ENCODE measurements around the gene SLC2A2. TPM values are rescaled to one million over a fixed set of nuclear protein-coding genes. Genes with fewer than 3 reads are reported as not detected.
A peak's percentile ranks its signal among the peaks of the same experiment; 100 is the strongest.
"Not testable (repeated sequence)": the region's sequence is repeated elsewhere in the genome, so short reads cannot be mapped to it uniquely, and the experiment has no call there.

The SLC2A2 gene
- total RNA-seq, 2 donors from 2014 or later: not detected

DNA sequence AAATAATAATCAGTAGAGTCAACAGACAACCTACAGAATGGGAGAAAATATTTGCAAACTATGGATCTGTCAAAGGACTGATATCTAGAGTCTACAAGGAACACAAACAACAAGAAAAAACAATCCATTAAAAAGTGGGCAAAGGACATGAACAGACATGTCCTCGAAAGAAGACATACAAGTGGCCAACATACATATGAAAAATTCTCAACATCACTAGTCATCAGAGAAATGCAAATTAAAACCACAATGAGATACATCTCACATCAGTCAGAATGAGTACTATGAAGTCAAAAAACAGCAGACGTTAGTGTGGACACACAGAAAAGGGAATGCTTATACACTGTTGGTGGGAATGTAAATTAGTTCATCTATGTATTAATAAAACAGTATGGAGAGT, 33.7 kb downstream of the SLC2A2 start:
- Mint-ChIP-seq H3K4me1 (ENCODE audit: low read depth) (no peaks in the 10 kb centered on the region), H3K4me3 (no peak overlapping the region), H3K9me3 (no peaks in the 10 kb centered on the region), H3K27me3 (ENCODE audit: low read depth) (peaks cover 11% of the 10 kb centered on the region), H3K36me3 (ENCODE audit: insufficient read depth in 2 of 2) (no peaks in the 10 kb centered on the region), H3K27ac (no peak overlapping the region)
- ATAC-seq (replicated peaks in 1 of 2) (no peak), DNase-seq (no peak)

DNA sequence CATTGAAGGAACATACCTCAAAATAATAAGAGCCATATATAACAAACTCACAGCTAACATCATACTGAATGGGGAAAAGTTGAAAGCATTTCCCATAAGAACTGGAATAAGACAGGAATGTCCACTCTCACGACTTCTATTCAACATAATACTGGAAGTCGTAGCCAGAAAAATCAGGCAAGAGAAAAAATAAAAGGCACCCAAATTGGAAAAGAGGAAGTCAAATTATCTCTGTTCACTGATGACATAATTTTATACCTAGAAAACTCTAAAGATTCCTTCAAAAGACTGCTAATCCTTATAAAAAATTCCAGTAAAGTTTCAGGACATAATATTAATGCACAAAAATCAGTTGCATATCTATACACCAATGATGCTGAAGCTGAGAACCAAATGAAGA, 34.9 kb downstream of the SLC2A2 start:
- Mint-ChIP-seq H3K4me1 (ENCODE audit: low read depth) (no peaks in the 10 kb centered on the region), H3K4me3 (no peak overlapping the region), H3K36me3 (ENCODE audit: insufficient read depth in 2 of 2) (no peaks in the 10 kb centered on the region), H3K27ac (no peak overlapping the region), H3K9me3 (no peaks in the 10 kb centered on the region), H3K27me3 (ENCODE audit: low read depth) (peaks cover 12% of the 10 kb centered on the region)
- DNase-seq (no peak), ATAC-seq (replicated peaks in 1 of 2) (no peak)

DNA sequence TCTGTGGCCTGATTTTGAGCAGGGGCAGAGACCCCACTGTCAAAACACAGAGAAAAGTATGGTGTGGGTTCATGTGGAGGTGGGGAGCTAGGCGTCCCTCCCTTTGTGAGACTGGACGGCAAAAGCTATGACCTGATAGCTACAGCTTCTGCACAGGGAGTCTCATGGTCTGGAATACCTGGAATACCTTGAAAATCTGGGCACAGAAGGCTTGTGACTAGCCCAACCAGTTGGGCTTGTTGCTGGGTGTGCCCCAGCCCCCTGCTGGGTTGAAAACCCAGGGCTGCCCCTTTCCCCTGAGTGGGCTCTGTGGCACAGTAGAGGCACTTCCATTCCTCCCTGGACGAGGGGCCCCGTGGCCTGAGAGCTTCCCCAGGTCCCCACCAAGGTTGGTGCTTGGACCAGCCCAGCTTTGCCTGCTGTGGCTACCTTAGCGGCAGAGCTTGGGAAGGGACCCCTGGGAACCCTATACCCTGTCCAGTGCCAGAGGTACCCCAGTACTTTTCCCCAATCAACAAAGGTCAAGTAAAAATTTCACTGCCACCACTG, 37.3 kb downstream of the SLC2A2 start:
- DNase-seq: no peak
- H3K27ac Mint-ChIP-seq: no peak overlapping the region

DNA sequence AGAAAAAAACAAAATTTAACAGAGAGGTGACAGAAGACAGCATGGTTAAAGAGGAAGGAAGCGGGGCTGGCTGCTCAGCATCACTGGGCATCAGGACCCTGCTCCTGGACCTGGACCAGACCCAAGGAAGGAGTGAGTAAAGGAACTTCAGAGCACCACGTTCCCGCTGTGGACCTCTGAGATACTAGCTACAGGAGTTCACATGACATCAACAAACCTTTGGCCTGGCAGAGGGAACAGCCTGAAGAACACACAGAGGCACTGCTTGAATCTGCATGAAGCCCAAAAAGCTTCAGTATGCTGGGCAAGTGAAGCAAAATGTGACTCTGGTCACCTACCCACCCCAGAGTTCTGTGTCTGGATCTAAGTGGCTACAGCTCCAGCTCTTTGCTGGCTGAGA, 38.1 kb downstream of the SLC2A2 start:
- H3K4me3 Mint-ChIP-seq: no peak overlapping the region

More for the DNA sequence above, 37.3 kb downstream of the SLC2A2 start:
- ATAC-seq (replicated peaks in 1 of 2): no peak
- Mint-ChIP-seq H3K4me3 (no peak overlapping the region), H3K9me3 (no peaks in the 10 kb centered on the region), H3K4me1 (ENCODE audit: low read depth) (no peaks in the 10 kb centered on the region), H3K27me3 (ENCODE audit: low read depth) (peaks cover 24% of the 10 kb centered on the region), H3K36me3 (ENCODE audit: insufficient read depth in 2 of 2) (no peaks in the 10 kb centered on the region)

DNA sequence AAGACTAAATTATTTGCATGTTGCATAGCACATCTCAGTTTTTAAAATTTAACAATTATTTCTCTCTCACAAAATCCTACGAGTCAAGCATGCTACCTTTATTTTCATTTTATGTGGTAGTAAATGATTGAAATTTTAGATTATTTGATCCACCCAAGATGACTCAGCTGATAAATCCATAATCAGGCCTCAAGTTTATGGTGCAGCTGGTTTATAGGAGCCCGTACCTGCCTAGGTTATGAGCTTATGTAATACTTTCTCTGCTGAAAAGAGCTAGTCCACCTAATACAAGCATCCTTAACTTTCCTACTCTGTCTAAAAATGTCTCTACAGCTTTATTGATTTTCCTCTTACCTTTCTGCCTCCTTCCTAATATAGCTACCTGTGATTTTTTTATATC, 41.2 kb downstream of the SLC2A2 start:
- no peaks in the 10 kb centered on the region for H3K4me1 Mint-ChIP-seq (ENCODE audit: low read depth)
- no peaks in the 10 kb centered on the region for H3K9me3 Mint-ChIP-seq
- H3K27ac Mint-ChIP-seq: no peak overlapping the region
- DNase-seq: no peak
- H3K36me3 Mint-ChIP-seq (ENCODE audit: insufficient read depth in 2 of 2): no peaks in the 10 kb centered on the region
- no peak for ATAC-seq (replicated peaks in 1 of 2)
- H3K27me3 Mint-ChIP-seq (ENCODE audit: low read depth): peaks cover 22% of the 10 kb centered on the region
- H3K4me3 Mint-ChIP-seq: no peak overlapping the region

More for the DNA sequence above, 38.1 kb downstream of the SLC2A2 start:
- no peaks in the 10 kb centered on the region for H3K36me3 Mint-ChIP-seq (ENCODE audit: insufficient read depth in 2 of 2)
- peaks cover 24% of the 10 kb centered on the region for H3K27me3 Mint-ChIP-seq (ENCODE audit: low read depth)
- H3K27ac Mint-ChIP-seq: no peak overlapping the region
- no peak for DNase-seq
- ATAC-seq (replicated peaks in 1 of 2): no peak
- H3K4me1 Mint-ChIP-seq (ENCODE audit: low read depth): no peaks in the 10 kb centered on the region
- no peaks in the 10 kb centered on the region for H3K9me3 Mint-ChIP-seq

DNA sequence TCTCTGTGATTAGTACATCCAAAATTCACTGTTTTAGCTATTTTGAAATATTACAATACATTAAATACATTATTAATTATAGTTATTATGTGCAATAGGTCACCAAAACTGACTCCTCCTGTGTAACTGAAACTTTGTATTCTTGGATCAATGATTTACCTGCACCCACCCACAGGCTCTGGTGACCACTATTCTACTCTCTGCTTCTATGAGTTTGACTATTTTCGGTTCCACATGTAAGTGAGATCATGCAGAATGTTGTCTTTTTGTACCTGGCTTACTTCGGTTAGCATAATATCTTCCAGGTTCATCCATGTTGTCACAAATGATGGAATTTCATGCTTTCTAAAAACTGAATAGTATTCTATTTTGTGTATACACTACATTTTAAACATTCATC, 43.8 kb downstream of the SLC2A2 start:
- no peak for ATAC-seq (replicated peaks in 1 of 2)
- Mint-ChIP-seq H3K9me3 (no peaks in the 10 kb centered on the region), H3K27ac (no peak overlapping the region), H3K4me1 (ENCODE audit: low read depth) (no peaks in the 10 kb centered on the region), H3K4me3 (no peak overlapping the region), H3K36me3 (ENCODE audit: insufficient read depth in 2 of 2) (no peaks in the 10 kb centered on the region), H3K27me3 (ENCODE audit: low read depth) (peaks cover 13% of the 10 kb centered on the region)
- no peak for DNase-seq

DNA sequence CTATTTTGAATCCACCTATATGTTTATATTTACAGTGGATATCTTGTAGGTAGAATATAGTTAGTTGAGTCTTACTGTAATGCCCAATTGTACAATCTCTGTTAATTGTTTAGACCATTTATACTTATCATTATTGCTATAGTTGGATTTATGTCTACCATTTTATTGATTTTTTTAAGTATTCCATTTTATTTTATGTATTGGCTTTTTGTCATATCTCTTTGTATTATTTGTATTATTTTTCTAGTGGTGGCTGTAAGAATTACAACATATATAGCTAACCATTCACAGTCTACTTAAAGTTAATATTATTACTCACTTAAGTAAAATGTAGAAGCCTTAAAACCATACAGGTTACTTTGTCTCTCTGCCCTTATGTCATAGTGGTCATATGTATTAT, 46.1 kb downstream of the SLC2A2 start:
- Mint-ChIP-seq H3K27me3 (ENCODE audit: low read depth) (peaks cover 2% of the 10 kb centered on the region), H3K4me3 (no peak overlapping the region), H3K27ac (peak overlapping the region; percentile 38), H3K9me3 (no peaks in the 10 kb centered on the region), H3K36me3 (ENCODE audit: insufficient read depth in 2 of 2) (no peaks in the 10 kb centered on the region), H3K4me1 (ENCODE audit: low read depth) (no peaks in the 10 kb centered on the region)
- no peak for ATAC-seq (replicated peaks in 1 of 2)
- DNase-seq: no peak

DNA sequence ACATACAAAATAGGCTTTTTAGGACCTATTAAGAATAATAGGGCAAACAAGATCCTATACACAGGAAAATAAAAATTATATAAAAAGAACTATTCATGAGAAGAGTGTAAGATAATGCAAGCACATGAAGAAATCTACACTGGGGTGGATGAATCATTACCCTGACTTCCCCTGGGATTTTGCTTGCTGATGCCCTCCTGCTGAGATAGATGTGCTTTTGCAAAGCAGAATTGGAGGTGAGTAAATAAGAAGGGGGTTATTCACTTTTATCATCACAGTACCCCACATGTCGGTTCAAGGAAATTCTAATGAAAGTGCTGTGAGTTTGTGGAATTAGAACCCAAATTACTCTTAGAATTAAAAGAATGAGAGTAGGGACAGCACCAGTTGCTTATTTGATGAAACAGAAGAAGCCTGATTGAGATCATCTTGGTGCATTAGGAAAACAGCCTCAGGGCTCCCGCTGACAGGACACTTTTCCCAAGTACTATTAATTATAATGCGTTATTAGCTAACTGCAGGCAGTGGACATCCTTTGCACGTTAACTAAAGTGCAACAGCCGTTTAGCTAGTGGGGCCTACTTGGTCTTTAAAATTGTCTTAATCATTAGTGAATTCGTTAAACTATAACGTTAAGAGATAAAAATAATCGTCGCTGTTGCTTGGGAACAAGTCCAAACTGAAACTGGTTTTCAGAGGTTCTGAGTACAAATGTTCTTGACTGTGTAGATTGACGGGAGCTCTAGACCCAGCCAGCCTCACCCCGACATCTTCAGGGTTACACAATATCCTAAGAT, 48.4 kb downstream of the SLC2A2 start:
- ATAC-seq (replicated peaks in 1 of 2) (no peak), DNase-seq (no peak)
- Mint-ChIP-seq H3K27ac (no peak overlapping the region), H3K4me1 (ENCODE audit: low read depth) (no peaks in the 10 kb centered on the region), H3K27me3 (ENCODE audit: low read depth) (peaks cover 11% of the 10 kb centered on the region), H3K4me3 (no peak overlapping the region), H3K9me3 (no peaks in the 10 kb centered on the region), H3K36me3 (ENCODE audit: insufficient read depth in 2 of 2) (no peaks in the 10 kb centered on the region)

DNA sequence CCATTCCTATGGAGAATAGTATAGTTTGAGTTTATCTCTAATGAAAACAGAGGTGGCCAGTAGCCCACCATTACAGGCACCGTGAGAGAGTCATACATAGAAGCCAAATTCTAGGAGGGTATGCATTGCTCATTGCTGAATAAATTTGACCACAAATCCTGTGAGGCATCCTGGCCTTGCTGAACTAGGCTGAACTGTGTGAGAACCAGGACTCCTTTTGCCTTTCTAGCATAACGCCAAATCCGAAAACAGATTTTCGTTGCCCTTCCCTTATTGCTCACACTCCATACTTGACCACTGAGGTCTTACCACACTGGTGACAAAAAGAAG, 50.4 kb downstream of the SLC2A2 start:
- Mint-ChIP-seq H3K27ac (no peak overlapping the region), H3K36me3 (ENCODE audit: insufficient read depth in 2 of 2) (no peaks in the 10 kb centered on the region), H3K27me3 (ENCODE audit: low read depth) (peaks cover 21% of the 10 kb centered on the region), H3K4me3 (no peak overlapping the region), H3K9me3 (no peaks in the 10 kb centered on the region), H3K4me1 (ENCODE audit: low read depth) (no peaks in the 10 kb centered on the region)
- ATAC-seq (replicated peaks in 1 of 2): no peak
- no peak for DNase-seq

DNA sequence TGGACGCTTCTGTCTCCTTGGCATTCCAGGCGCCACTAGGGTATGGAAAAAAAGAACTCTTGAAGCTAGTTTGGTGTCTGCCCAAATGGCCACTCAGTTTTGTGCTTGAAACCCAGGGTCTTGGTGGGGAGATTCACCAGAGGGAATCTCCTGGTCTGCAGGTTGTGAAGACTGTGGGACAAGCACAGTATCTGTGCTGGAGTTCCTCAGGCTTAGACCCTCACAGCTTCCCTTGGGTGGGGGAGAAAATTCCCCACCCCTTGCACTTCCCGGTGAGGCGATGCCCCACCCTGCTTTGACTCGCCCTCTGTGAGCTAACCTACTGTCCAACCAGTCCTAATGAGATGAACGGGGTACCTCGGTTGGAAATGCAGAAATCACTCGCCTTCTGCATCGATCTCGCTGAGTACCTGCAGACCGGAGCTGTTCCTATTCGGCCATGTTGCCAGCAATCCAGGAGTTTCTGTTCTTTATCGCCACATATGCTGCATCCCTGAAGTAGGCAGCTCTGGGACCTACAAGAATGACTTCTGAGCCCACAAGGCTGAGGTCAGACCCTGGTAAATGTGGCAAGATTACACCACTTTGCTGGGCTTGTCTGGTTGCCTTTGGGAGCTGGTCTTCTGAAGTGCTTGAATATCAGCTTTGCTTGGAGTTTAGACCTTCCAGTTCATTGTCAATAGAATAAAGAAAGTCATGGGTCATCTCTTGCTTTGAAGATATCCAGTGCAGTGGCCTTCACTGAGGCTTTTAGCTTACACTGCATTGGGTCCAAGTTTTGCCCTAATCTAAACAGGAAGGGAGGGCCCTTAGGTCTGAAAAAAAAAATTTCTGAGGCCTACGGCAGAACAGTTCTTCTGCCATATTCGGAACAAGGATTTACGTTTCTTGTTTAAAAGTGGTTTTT, 51.0 kb downstream of the SLC2A2 start:
- H3K9me3 Mint-ChIP-seq: peaks cover 2% of the 10 kb centered on the region in 2 donors
- H3K36me3 Mint-ChIP-seq (ENCODE audit: insufficient read depth in 2 of 2): peaks cover 0 to 2% of the 10 kb centered on the region in 2 donors
- H3K4me3 Mint-ChIP-seq: no peak overlapping the region

DNA sequence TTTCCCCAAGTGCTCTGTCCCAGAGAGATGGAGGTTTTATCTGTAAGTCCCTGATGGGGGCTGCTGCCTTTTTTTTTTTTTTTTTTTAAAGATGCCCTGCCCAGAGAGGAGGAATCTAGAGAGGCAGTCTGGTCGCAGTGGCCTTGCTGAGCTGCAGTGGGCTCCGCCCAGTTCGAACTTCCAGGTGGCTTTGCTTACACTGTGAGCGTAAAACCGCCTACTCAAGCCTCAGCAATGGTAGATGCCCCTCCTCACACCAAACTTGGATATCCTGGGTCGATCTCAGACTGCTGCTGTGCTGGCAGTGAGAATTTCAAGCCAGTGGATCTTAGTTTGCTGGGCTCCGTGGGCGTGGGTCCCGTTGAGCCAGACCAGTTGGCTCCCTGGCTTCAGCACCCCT, 51.6 kb downstream of the SLC2A2 start:
- Mint-ChIP-seq H3K4me1 (ENCODE audit: low read depth) (no peaks in the 10 kb centered on the region), H3K4me3 (no peak overlapping the region), H3K9me3 (peaks cover 2 to 5% of the 10 kb centered on the region in 2 donors), H3K27me3 (ENCODE audit: low read depth) (peaks cover 21% of the 10 kb centered on the region), H3K27ac (no peak overlapping the region), H3K36me3 (ENCODE audit: insufficient read depth in 2 of 2) (peaks cover 0 to 2% of the 10 kb centered on the region in 2 donors)
- ATAC-seq (replicated peaks in 1 of 2) (no peak), DNase-seq (no peak)

More for the DNA sequence above, 51.0 kb downstream of the SLC2A2 start:
- Mint-ChIP-seq H3K27me3 (ENCODE audit: low read depth) (peaks cover 21% of the 10 kb centered on the region), H3K27ac (no peak overlapping the region), H3K4me1 (ENCODE audit: low read depth) (no peaks in the 10 kb centered on the region)
- ATAC-seq (replicated peaks in 1 of 2): no peak
- DNase-seq: no peak

DNA sequence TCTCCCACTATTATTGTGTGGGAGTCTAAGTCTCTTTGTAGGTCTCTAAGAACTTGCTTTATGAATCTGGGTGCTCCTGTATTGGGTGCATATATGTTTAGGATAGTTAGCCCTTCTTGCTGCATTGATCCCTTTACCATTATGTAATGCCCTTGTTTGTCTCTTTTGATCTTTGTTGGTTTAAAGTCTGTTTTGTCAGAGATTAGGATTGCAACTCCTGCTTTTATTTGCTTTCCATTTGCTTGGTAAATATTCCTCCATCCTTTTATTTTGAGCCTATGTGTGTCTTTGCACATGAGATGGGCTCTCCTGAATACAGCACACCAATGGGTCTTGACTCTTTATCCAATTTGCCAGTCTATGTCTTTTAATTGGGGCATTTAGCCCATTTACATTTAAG, 53.6 kb downstream of the SLC2A2 start:
- not testable (repeated sequence) for H3K27ac Mint-ChIP-seq

DNA sequence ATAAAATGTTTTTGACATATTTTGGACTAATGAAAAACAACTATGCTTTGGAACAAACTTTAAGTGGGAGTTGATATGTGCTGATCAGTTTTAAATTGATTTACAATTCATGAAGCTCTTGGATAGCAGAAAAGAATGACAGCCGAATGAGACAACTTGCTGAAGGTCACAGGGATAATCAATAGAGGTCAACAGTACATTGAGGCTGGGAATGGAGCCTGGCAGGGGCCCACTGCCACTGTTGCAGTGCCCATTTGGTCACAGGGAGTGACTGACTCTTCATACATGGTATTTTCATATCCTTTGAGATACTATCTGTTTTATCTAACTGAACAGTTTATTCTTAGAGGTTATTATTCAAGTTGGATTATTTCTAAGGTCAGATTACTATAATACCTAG, 59.4 kb downstream of the SLC2A2 start:
- Mint-ChIP-seq H3K36me3 (ENCODE audit: insufficient read depth in 2 of 2) (peaks cover 0 to 2% of the 10 kb centered on the region in 2 donors), H3K9me3 (peaks cover 2 to 5% of the 10 kb centered on the region in 2 donors), H3K4me1 (ENCODE audit: low read depth) (no peaks in the 10 kb centered on the region), H3K4me3 (no peak overlapping the region), H3K27ac (no peak overlapping the region), H3K27me3 (ENCODE audit: low read depth) (peaks cover under 1% of the 10 kb centered on the region)
- DNase-seq (no peak), ATAC-seq (replicated peaks in 1 of 2) (no peak)

More for the DNA sequence above, 53.6 kb downstream of the SLC2A2 start:
- H3K27me3 Mint-ChIP-seq (ENCODE audit: low read depth): peaks cover 21% of the 10 kb centered on the region
- H3K4me3 Mint-ChIP-seq; H3K4me1 Mint-ChIP-seq (ENCODE audit: low read depth); DNase-seq; H3K36me3 Mint-ChIP-seq (ENCODE audit: insufficient read depth in 2 of 2); H3K9me3 Mint-ChIP-seq; ATAC-seq (replicated peaks in 1 of 2): not testable (repeated sequence)

Measured in activated T-cell treated with anti-CD3 and anti-CD28 coated beads, Interleukin-2, amount 50 U/mL, for 72 hours (primary cell).